ENCODE measurements around the gene HEXIM2. TPM values are rescaled to one million over a fixed set of nuclear protein-coding genes. Genes with fewer than 3 reads are reported as not detected.

HEXIM2 gene
- polyA plus RNA-seq, 1 of the 3 experiments (the other 2 are of a cell fraction): 9.3 TPM

DNA sequence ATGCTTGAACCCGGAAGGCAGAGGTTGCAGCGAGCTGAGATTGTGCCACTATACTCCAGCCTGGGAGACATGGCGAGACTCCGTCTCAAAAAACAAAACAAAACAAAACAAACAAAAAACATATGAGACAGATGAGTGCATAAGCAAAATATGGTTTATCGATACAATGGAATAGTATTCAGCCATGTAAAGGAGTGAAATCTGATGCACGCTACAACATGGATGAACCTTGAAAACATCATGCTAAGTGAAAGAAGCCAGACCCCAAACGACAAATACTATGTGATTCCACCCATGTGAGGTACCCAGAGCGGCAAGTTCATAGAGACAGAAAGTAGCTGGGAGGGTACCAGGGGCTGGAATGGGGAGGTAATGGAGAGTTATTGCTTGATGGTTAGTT is 36.2 kb upstream of the HEXIM2 start (continued):
- TF ChIP-seq, protein P1, sequence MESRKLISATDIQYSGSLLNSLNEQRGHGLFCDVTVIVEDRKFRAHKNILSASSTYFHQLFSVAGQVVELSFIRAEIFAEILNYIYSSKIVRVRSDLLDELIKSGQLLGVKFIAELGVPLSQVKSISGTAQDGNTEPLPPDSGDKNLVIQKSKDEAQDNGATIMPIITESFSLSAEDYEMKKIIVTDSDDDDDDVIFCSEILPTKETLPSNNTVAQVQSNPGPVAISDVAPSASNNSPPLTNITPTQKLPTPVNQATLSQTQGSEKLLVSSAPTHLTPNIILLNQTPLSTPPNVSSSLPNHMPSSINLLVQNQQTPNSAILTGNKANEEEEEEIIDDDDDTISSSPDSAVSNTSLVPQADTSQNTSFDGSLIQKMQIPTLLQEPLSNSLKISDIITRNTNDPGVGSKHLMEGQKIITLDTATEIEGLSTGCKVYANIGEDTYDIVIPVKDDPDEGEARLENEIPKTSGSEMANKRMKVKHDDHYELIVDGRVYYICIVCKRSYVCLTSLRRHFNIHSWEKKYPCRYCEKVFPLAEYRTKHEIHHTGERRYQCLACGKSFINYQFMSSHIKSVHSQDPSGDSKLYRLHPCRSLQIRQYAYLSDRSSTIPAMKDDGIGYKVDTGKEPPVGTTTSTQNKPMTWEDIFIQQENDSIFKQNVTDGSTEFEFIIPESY (IDR thresholded peaks at IDR 0.05; ENCODE audit: borderline replicate concordance, low read depth): no peak

GRCh38 chr17:45127207-45127547 is 34.5 kb upstream of the HEXIM2 start:
- Histone ChIP-seq H3K9me2 (no peaks in the 10 kb centered on the region), H2AFZ (ENCODE audit: low read depth) (no peak overlapping the region), H3K4me2 (peak overlapping the region; percentile 70), H3F3A (replicated peaks; ENCODE audit: insufficient read depth) (peaks cover 20% of the 10 kb centered on the region), H3K79me2 (ENCODE audit: insufficient read depth) (peaks cover 97% of the 10 kb centered on the region), H3K27ac (ENCODE audit: low read depth in 2 of 2, low read length in 1 of 2) (peak overlapping the region; percentile 7 to 65), H4K20me1 (ENCODE audit: insufficient read depth) (no peaks in the 10 kb centered on the region), H3K9ac (0 out of 2 replicates have a peak overlapping the region, but pooled peaks have one; percentile 19), H3K36me3 (replicated peaks in 1 of 2; ENCODE audit: control insufficient read depth in 1 of 2, insufficient read depth in 2 of 2, low read length in 1 of 2) (peaks cover 0 to 7% of the 10 kb centered on the region in 2 experiments), H3K27me3 (ENCODE audit: insufficient read depth) (no peaks in the 10 kb centered on the region), H3K9me3 (no peaks in the 10 kb centered on the region), H3K4me3 (ENCODE audit: low read depth in 2 of 2, low read length in 1 of 2) (no peak overlapping the region), H3K4me1 (ENCODE audit: control insufficient read depth in 1 of 2, insufficient read depth in 2 of 2, low read depth in 1 of 2, low read length in 1 of 2) (peaks cover 37 to 41% of the 10 kb centered on the region in 2 experiments; a peak in 3 of 4 replicates)
- no peak for DNase-seq
- 83% methylated on average over 6 of the region's 8 CpGs for WGBS (ENCODE audit: low lambda C conversion rate)
- POLR2A ChIA-PET: interaction anchor here (1.0 to 1.7 kb wide), 2 partner anchors 11 to 22 kb away, joined by 4 to 5 read pairs; partner anchors contain the start of gene HEXIM1
- TF ChIP-seq, protein P2, sequence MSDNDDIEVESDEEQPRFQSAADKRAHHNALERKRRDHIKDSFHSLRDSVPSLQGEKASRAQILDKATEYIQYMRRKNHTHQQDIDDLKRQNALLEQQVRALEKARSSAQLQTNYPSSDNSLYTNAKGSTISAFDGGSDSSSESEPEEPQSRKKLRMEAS (IDR thresholded peaks at IDR 0.05; ENCODE audit: low read depth): no peak
- TF ChIP-seq GATA2 (CRISPR knock-in tag; IDR thresholded peaks at IDR 0.05): no peak
- no peak for TF ChIP-seq CTCF (IDR thresholded peaks at IDR 0.05)
- TF ChIP-seq, protein P1 (IDR thresholded peaks at IDR 0.05; ENCODE audit: borderline replicate concordance, low read depth): no peak
- CTCF ChIA-PET: interaction anchor here (0.7 to 10.8 kb wide), 4 partner anchors 9 to 105 kb away, joined by 3 to 194 read pairs (median 87); no protein-coding TSS in a partner anchor
